Inferior parietal cortex (tissue), 1 donor: ENCODE results near the gene MVP.

Experiments
- DNase-seq: peaks from one replicate; pipeline ENCODE4 v3.0.0-alpha.2; 2016; ENCODE audit errors: extremely low spot score

The MVP gene

DNA sequence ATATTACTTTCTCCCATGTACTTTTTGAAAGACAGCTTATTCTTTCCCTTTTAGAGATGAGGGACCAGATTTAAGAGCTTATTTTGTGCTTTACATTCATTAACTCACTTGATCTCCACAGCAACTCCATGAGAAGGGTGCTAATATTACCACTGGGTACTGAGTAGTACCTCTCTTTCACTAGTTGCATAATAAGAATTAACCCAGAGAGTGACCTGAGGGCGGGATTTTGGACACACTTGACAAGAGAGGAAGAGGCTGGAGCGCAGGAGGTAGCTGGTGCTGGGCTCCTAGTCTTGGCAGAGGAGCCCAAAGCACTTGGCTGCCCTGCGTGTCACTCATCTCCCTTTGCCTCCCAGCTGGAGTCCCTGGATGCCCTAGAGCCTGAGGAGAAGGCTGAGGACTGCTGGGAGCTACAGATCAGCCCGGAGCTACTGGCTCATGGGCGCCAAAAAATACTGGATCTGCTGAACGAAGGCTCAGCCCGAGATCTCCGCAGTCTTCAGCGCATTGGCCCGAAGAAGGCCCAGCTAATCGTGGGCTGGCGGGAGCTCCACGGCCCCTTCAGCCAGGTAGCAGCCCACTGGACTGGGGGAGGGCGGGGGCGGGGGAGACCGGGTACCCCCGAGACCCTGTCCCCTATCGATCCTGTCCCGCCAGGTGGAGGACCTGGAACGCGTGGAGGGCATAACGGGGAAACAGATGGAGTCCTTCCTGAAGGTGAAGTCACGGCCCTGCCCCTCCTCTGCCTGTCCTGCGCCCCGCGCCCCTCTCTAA lies 15.6 kb upstream of the MVP start:
- no peak for DNase-seq

DNA sequence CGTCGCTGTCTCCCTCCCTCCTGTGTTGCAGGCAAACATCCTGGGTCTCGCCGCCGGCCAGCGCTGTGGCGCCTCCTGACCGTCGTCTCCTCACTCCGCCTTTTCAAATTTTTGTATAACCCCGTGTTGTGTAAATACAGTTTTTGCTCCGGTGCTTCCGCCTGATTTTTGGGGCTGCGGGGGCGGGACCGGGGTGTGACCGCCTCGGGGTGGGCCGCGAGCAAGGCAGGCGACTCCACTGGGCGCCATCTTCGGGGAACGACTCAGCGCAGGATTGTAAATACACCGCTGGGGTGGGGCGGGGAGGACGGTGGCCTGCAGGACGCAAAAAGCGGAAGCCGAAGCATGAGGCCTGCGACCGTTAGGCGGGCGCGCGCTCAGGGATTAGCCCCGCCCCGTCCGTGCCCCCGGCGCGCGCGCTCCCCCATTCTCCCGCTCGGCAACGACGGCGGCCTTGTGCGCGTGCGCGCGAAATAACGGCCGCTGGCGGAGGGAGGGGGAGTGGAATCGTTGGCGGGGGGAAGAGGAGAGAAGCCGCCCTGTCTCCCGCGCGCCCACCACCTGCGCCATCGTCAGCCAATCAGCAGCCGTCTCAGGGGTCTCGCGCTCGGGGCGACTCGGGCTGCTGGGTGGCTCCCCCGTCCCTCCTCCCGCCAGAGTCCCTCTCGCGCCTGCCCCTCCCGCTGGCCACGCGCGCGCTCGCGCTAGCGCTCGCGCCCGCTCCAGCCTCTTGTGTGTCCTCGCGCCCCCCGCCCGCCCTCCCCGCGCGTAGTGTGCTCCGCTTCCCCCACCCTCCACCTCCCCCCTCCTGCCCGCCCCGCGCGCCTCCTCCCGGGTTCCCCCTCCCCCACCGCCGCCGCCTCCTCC lies 14.8 kb upstream of the MVP start:
- peak; percentile 94 for DNase-seq

DNA sequence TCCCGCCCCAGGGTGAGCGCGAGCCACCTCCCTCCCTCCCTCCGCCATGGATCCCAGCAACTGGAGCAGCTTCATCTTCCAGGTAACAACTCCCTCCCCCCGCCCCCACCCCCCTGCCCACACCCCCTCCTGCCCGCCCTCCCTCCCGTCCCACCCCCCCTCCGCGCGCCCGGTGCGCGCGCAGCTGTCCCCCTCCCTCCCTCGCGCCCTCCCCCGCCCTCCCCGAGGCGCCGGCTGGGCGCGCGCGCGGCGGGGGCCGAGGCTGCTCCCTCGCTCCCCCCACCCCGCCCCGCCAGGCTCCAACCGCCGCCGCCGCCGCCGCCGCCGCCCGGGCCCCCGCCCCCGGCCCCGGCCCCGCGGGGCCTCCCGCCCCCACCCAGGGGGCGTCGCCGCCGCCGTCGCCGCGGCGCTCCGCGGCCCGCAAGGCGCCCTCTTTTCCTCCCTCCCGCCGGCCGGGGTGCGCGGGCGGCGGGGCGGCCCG lies 14.1 kb upstream of the MVP start, which contains the start of gene MAZ:
TSS of gene MAZ (plus strand) at position 431 of the 481 bp plus-strand sequence. CDS start 173 bp downstream, outside the sequence.
- no peak for DNase-seq

DNA sequence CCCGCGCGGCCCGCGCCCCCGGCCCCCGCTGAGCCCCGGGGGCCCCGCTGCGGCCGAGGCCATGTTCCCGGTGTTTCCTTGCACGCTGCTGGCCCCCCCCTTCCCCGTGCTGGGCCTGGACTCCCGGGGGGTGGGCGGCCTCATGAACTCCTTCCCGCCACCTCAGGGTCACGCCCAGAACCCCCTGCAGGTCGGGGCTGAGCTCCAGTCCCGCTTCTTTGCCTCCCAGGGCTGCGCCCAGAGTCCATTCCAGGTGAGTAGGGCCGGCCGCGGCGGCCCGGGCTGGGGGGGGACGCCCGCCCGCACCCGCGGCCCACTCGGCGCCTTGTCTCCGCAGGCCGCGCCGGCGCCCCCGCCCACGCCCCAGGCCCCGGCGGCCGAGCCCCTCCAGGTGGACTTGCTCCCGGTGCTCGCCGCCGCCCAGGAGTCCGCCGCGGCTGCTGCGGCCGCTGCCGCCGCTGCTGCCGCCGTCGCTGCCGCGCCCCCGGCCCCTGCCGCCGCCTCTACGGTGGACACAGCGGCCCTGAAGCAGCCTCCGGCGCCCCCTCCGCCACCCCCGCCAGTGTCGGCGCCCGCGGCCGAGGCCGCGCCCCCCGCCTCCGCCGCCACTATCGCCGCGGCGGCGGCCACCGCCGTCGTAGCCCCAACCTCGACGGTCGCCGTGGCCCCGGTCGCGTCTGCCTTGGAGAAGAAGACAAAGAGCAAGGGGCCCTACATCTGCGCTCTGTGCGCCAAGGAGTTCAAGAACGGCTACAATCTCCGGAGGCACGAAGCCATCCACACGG lies 13.4 kb upstream of the MVP start:
- no peak for DNase-seq

DNA sequence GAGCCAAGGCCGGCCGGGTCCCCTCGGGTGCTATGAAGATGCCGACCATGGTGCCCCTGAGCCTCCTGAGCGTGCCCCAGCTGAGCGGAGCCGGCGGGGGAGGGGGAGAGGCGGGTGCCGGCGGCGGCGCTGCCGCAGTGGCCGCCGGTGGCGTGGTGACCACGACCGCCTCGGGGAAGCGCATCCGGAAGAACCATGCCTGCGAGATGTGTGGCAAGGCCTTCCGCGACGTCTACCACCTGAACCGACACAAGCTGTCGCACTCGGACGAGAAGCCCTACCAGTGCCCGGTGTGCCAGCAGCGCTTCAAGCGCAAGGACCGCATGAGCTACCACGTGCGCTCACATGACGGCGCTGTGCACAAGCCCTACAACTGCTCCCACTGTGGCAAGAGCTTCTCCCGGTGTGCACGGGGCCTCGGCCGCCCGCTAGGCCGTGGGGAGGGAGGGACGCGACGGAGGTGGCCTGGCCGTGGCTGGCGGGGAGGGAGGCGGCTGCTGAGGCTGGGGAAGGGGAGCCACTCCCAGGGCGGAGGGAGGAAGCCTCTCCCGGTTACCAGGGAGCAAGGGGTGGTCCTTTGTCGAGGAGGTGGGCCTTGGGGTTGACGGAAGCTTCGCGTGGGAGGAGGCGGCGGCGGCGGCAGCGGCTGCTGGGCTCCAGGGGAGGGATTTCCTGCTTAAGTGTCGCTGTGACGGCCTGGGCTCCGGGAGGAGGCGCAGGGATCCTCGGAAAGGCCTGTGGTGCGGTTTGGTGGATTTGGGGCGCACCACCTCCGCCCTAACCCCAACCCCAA lies 12.6 kb upstream of the MVP start:
- DNase-seq = peak; percentile 79

DNA sequence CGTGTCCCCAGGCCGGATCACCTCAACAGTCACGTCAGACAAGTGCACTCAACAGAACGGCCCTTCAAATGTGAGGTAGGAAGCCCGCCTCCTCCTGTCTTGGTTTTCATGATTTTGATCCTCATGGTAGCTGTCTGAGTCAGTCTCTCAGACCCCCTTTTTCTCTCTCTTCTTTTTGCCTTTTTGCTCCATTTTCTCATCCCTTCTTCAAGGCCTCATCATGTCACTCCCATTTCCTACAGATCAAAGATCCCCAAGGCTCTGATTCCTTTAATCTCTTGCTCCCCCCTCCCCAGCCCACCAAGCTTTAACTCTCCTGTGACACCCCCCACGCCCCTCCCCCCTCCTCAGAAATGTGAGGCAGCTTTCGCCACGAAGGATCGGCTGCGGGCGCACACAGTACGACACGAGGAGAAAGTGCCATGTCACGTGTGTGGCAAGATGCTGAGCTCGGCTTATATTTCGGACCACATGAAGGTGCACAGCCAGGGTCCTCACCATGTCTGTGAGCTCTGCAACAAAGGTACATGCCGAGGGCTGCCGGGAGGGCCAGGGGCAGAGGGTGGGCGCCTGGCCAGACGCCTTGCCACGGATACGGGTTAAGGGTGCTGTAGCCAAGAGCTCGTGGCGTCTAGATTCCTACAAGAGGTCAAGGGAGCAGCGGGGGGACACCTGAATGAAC lies 11.9 kb upstream of the MVP start:
- DNase-seq = no peak

DNA sequence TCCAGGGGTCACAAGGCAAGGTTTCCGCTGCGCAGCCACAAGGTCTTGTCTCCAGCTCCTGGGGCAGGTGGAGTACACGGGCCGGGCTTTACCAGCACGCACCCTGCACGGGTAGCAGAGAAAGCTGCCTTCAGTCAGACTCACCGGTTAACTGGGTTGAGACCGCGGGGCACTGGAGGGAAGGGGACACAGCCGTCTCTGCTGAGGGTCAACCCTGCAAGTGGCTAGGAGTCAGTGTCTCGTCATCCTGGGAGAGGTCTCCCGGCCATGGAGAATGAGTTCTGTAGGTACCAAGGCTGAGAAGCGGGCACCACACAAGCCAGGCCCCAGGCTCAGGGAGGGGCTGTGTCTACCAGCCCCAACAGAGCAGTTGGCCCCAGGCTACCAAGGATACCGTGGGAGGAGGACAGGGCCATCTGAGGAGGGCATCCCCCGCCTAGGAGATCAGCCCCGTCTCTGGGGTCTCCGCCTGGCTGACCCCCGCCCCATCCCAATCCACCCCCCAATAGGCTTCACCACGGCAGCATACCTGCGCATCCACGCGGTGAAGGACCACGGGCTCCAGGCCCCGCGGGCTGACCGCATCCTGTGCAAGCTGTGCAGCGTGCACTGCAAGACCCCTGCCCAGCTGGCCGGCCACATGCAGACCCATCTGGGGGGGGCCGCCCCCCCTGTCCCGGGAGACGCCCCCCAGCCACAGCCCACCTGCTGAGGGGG lies 11.1 kb upstream of the MVP start:
- no peak for DNase-seq

DNA sequence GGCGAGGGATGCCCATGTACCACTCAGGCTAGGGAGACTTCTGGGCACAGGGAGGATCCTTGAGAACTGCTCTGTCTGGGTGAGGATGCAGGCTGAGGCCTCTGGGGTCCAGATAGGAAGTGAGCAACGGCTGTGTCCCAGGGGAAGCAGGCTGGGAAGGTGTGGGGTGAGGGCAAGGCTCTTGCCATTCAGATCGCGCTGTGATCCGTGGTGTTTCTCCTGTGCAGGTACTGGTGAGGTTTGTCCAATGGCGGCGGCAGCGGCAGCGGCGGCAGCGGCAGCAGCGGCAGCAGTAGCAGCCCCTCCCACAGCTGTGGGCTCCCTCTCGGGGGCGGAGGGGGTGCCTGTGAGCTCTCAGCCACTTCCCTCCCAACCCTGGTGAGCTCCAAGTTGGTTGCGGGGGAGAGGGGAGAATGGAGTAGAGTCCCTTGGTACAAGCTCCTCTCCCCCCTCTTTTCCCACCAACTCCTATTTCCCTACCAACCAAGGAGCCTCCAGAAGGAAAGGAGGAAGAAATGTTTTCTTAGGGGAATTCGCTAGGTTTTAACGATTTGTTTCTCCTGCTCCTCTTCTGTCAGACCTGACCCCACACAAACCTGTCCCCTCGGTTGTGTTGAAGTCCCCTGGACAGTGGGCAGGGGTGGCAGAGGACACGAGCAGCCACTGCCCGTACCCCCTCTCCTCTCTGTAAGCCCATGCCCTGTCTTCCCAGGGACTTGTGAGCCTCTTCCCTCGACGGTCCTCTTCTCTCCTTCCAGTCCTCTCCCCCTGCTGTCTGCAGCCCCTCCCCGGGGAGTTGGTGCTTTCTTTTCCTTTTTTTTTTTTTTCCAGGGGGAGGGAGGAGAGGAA lies 10.2 kb upstream of the MVP start:
- no peak for DNase-seq

DNA sequence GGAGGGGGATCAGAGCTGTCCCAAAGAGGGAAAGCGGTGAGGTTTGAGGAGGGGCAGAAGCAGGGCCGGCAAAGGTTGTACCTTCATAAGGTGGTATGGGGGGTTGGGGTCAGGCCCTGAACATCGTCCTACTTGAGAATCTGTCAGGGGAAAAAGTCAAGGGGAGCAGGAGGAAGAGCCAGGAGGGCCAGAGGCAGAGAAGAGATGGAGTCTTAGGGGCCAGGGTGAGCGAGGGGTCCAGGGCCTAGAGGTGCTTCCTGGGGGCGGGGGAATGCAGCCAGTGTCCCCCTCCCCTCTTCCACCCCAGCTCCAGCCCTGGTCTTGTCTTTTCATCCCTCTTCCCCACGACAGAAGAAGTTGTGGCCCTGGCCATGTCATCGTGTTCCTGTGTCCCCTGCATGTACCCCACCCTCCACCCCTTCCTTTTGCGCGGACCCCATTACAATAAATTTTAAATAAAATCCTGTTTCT lies 9.5 kb upstream of the MVP start:
- no peak for DNase-seq

DNA sequence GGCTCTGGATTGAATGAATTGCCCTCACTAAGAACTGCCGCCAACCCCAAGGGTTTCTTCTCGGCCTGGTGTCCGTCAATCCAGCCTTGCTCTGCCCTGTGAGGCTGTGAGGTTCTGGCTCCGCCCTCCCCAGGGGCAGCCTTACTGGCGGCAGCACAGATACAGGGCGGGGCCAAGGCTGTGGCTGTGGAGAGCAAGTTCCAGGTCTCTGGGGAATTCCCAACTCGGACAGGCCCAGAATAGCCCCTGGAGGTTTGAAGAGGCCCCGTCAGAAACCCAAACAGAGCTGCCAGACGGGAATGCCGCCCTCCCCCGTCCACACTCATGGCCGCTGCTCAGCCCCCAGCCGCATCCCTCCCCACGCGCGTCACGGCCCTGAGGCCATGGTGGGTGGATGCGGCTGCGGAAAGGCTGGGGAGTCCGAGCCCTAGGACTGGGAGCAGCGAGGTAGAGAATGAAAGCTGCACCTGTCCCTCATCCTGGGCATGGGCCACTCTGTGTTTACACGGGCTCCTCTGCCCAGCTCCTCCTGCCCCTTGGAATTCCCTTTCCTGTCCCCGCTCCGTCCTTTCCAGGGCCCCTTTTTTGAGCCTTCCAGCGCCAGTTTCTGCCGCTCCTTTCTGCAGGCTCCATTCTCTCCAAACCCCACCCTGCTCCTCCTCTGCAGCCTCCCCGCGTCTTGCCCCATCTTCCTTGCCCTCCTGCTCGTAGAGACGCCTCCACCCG lies 8.9 kb upstream of the MVP start:
- peak; percentile 84 for DNase-seq

DNA sequence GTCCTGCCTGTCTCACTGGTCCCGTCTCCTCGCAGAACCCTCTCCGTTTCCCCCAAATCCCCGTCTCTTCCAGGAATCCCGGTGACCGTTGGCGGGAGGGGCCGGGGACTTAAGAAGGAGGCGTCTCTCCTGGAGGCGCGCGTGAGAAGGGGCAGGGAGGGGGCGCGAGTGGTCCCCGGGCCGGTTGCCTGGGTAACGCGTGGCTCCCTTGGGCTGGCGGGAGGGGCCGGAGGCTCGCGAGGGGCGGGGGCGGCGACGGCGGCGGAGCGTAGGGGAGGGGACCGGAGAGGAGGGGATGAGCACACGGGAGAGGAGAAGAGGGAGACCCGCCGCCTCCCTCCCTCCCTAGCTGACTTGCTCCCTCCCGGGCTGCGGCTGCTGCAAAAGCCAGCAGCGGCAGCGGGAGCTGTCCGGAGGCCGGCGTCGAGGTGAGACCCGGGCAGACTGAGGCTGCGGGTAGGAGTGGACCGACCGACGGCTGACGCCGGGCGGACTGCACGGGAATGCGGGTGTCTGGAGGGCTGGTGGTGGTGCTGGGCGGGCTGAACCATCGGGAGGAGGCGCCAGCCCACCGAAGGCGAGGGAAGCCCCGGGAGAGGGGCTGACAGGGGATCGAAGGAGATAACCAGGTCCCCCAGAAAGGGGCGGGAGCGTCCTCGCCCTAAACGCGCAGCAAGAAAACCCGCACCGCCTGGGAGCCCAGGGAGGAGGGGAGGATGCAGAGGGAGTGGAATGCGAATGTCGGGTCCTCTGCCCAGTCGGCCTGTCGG lies 8.2 kb upstream of the MVP start, which contains the start of gene PRRT2:
TSS of gene PRRT2 (plus strand) at position 298 of the 770 bp plus-strand sequence. CDS start 862 bp downstream, outside the sequence.
- DNase-seq = no peak

DNA sequence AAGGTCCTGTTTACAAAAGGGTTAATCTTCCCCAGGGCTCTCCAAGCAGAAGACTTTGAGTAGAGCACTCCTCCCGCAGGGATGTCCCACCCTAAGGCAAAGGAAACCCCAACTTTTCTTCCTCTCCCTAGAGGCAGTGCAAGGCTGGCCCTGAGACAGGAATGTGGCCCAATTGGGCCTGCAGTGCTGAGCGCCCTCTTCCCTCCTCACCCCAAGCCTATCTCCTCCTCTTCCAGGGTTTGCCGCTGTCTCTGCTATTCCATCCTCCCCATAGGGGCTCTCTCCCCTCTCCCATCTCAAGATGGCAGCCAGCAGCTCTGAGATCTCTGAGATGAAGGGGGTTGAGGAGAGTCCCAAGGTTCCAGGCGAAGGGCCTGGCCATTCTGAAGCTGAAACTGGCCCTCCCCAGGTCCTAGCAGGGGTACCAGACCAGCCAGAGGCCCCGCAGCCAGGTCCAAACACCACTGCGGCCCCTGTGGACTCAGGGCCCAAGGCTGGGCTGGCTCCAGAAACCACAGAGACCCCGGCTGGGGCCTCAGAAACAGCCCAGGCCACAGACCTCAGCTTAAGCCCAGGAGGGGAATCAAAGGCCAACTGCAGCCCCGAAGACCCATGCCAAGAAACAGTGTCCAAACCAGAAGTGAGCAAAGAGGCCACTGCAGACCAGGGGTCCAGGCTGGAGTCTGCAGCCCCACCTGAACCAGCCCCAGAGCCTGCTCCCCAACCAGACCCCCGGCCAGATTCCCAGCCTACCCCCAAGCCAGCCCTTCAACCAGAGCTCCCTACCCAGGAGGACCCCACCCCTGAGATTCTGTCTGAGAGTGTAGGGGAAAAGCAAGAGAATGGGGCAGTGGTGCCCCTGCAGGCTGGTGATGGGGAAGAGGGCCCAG lies 7.3 kb upstream of the MVP start:
- no peak for DNase-seq

DNA sequence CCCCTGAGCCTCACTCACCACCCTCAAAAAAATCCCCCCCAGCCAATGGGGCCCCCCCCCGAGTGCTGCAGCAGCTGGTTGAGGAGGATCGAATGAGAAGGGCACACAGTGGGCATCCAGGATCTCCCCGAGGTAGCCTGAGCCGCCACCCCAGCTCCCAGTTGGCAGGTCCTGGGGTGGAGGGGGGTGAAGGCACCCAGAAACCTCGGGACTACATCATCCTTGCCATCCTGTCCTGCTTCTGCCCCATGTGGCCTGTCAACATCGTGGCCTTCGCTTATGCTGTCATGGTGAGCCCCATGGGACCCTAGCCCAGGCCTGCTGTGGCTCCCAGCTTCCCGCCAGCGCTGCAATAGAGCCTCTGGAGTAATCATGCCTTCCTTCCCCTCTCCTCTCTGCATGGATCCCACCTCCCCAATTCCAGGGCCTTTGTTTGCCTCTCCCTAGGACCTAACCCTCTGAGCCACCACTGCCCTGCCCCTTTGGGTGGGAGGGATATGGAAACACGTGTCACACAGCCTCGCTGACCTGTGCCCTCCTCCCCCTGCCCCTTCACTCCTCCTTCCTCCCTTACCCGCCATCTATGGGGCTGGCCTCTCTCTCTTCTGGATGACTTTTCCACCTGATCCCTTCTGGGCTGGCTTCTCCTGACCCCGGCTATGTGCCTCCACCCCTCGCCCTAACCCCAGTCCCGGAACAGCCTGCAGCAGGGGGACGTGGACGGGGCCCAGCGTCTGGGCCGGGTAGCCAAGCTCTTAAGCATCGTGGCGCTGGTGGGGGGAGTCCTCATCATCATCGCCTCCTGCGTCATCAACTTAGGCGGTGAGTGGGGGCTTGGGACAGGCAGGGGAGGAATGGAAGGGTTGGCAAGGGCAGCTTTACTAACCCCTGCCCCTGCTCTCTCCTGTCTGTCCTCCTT lies 6.4 kb upstream of the MVP start:
- DNase-seq = no peak

DNA sequence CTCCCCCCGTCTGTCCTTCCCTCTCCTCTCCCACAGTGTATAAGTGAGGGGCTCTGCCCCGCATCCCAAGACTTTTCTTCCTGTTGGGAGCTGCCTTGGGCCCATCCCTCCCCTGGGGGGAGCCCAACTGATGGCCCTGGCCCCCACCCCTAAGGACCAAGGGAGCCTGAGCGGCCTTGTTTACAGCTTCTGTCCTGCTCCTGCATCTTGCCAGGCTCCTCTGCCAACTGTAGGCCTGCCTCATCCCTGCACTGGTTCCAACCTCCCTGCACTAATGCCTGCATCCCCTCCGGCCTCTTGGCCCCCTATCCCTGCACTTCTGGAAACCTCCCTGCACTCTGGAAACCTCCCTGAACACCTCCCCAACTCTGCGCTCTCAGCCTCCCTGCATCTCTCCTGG lies 5.7 kb upstream of the MVP start:
- DNase-seq = no peak
